Temporal lobe (tissue), 1 donor: Measurements from ENCODE around the gene MED10. TPM values are rescaled to one million over a fixed set of nuclear protein-coding genes. Genes with fewer than 3 reads are reported as not detected.

Experiments
- total RNA-seq: library from RNA; depleted of rRNA; stranded (reverse); fragments of >200 nt; gene quantifications from one replicate; pipeline ENCODE4 v1.2.3, GENCODE V29; 2014

MED10 gene
- total RNA-seq, 1 donor from 2014 or later: 14.5 TPM

Other genes with a start within 250 kb of the MED10 start
- gene UBE2QL1, start 70.3 kb upstream of the MED10 start, total RNA-seq: 41.6 TPM